Measurements from ENCODE around the gene KPTN.

The KPTN gene

DNA sequence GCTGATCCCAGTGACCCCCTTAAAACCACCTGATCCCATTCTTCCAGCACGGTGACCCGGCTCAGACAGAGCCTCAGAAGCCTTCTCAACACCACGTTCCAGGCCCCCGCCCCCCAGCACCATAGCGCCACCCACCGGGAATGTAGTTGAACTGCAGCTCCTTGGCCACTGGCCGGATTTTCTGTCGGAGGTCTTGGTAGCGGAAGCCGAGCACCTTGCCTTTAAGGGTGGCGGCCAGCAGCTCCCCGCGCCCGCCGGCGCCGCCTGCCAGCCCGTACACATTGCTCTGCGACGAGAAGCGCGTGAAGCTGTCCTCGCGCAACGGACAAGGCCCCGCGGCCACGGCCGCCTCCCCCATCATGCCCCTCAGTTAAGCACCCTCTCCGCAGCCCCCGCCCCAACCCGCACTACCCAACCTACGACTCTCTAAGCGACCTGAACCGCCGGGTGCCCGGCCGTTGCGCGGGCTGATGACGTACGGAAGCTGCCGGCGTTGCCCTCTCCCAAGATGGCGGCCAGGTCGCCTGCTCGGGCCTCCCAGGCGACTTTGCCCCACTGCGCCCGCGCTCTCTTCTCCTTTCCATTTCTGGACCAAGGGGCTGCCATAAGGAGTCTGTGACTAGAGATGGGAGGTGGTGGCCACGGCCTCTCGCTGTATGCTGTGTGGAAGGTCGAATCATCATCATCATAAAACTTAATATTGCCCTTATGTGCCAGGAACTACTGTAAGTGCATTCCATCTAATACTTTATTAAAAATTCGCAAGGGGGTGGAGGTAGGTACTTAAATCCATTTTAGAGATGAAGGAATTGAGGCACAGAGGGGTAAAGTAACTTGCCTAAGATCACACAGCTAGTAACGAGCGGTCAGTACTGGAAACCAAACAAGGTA, at the start of gene KPTN:
KPTN (minus strand) TSS at position 420 of the 891 bp plus-strand sequence; CDS start at position 361, 59 bp downstream.
- DNase-seq (ENCODE audit: low read depth) = peak; percentile 75

DNA sequence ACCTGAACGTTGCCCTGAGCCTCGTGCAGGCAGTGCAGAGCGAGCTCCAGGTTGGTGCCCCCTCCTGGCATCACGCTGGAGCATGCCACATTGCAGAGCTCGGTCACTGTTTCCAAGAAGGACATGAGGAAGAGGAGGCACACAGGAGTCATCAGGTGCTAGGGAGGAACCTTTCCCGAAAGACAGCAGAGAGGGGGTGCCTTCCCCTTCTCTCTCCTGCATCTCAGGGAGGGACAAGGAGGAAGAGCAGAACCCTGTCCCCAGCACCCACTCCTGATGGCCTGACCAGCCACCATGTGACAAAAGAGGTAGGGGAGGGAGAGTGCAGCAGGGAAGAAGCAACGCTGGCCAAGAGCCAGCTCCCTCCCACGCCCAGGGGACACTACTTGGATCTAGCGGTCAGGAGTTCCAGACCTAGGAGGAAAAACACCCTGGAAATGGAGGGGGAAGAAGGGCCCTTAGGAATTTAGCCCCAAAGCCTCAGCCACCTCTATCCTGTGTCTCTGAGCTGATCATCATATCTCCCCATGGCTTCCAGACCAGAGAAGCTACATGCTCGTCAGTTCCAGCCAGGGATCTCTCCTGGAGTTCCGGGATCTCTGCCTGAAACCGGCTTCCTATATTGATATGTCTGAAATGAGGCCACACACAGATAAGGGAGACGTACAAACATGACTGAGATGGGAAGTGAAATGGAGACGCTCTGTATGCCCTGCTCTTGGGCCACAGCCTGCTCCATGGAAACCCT, 47.8 kb upstream of the KPTN start:
- DNase-seq (ENCODE audit: low read depth) = no peak

DNA sequence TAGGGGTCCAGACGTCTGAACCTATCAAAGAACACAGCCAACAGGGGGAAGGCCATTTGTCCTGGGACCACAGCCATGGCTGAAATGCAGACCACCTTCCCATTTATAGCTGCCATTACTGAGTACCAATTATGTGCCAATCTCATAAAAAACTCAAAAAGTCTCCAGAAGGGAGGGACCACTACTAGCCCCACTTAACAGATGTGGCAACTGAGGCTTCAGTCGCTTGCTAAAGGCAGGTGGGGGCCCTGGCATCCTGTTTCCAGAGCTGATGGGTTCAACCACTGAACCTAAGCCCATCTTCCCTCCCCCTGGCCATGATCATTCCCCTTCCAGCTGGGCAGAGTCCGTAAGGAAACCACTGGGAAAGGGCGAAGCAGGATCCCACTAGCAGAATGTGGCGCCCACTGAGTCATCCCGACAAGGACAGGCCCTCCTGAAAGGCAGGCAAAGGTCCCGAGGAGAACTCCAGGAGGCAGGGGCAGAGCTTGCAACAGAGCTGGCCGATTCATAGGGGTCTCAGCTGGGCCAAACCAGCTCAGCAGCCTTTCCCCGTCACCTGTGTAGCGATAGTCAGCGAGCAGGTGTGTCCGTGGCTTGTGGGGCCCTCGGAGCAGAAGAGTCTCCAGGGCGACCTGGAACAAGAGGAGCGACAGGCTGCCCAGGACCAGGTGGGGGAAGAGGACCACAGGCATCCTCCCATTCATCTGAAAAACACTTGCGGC, 45.2 kb upstream of the KPTN start:
- no peak for DNase-seq (ENCODE audit: low read depth)

DNA sequence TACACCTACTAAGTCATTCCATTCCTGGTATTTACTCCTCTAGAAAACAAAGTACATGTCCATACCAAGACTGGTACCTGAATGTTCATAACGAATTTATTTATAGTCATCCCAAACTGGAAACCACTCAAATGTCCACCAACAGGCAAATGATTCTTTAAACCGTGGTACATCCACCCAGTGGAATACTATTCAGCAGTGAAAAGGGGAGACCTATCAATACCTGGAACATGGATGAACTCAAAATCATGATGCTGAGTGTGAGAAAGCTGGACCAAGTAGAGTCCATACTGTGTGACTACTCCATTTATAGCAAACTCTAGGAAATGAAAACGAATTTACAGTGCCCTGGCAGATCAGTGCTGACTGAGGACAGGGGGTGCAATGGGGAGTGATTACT, 42.8 kb upstream of the KPTN start:
- no peak for DNase-seq (ENCODE audit: low read depth)

DNA sequence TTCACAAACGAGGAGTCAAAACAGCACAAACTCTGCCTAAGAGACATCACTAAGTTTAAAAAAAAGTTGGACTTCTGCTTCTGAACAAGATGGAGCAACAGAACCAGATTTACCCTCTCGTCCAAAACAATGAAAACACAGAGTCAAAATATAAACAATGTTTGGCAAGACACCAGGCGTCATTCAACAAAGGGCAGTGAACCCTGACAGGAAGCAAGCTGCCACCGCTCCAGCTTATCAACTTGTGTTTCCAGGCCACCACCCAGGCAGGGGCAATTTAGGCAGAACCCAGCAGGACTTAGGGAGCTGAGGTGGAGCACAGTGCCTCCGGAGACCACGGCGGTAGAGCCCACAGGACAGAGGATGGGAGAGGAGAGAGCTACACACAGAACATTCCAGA, 39.5 kb upstream of the KPTN start:
- no peak for DNase-seq (ENCODE audit: low read depth)

DNA sequence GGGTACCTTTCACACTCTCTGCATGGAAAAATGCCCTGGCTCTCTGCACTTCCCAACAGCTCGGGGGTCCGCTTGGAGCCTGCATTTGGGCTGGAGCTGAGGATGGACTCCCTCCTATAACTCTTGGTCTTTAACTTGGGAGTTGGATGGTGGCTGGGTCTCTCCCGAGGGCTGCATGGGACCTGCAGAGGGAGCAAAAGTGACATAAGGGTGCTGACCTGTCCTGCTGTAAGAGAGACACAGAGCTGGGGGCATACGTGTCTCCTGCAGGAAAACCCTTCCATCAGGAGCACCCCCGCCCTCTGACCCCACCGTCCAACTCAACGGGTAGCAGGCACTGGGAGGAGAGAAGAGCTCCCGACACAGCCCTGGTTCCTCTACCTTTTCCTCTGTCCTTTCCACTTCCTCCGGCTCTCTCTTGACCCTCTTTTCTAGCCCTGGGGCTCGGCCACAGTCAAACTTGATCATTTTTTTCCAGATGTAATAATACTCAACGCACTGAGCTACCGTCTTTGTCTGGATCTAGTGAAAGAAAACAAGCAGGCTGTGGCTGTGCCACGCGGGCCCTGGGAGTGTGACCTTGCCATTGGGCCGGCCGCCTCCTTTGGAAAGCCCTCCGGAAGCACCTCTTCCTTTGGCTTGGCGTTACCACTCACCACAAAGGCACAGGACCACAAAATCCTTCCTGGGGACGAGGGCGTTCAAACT, 37.6 kb upstream of the KPTN start:
- DNase-seq (ENCODE audit: low read depth) = no peak

DNA sequence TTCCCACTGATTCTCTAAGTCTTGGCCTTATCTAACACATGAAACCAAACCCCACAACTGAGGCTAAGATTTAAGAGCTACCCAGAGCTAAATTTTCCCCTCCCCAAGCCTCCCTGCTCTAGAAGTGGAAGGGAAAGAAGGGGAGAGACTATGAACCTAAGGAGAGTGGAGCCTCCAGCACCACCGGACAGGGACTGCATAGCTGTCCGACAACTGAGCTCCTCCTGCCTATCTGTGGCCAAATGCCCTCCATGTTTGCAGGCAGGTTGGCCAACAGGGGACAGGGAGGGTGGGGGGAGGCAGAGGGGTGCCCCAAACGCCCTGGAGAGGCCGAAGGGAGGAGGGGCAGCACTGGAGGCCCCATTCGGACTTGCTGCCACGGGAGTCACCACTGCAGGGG, 36.8 kb upstream of the KPTN start:
- no peak for DNase-seq (ENCODE audit: low read depth)

DNA sequence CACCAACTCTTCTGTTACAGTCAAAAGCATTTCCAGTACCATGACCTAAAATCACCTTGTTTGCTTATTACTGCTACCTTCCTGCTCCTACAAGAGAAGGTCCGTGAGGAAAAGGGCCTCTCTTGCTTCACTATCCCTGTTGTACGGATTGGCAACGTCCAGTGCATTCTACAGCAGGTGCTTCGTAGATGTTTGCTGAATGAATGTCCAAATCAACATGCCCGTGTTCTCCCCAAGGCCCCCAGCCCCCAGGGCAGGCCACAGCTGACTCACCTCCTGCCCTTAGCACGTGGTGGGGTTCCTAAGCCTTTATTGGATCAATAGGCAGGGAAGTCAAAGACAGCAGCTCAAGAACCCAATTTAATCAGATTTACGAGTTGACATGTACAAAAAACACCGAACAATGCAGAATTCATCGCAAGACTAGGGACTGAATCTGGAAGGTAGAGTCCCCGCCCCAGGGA, 36.4 kb upstream of the KPTN start:
- no peak for DNase-seq (ENCODE audit: low read depth)

DNA sequence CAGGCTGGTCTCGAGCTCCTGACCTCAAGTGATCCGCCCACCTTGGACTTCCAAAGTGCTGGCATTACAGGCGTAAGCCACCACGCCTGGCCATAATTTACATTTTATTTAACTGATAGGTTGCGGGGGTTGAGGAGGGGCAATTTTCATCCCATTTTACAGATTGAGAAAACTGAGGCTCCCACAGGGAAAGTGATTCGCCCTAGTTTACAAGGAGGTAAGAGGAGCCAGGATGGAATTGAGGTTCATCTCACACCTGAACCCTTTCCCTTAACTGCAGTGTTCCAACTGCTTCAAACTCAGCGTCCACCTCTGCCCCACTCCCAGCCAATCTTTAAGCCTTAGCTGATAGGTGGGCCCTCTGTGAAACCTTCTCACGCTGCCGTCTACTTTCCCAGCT, 34.8 kb upstream of the KPTN start:
- DNase-seq (ENCODE audit: low read depth) = no peak

DNA sequence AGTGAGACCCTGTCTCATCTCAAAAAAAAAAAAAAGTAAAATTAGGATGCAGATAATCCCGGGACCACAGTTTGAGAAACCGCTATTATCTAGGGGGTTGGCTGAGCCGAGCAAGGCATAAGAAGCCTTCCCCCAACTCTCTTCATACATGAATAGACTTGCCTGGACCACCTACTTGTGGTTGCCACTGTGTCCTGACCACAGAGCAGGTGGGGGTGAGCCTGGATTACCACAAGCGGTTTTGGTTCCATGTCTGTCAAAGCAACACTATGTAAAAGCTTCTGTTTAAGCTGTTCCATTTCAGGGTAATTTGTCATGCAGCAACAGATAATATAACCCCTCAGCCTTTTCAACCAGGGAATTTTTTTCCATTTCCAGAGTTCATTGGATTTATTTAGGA, 34.1 kb upstream of the KPTN start:
- no peak for DNase-seq (ENCODE audit: low read depth)

DNA sequence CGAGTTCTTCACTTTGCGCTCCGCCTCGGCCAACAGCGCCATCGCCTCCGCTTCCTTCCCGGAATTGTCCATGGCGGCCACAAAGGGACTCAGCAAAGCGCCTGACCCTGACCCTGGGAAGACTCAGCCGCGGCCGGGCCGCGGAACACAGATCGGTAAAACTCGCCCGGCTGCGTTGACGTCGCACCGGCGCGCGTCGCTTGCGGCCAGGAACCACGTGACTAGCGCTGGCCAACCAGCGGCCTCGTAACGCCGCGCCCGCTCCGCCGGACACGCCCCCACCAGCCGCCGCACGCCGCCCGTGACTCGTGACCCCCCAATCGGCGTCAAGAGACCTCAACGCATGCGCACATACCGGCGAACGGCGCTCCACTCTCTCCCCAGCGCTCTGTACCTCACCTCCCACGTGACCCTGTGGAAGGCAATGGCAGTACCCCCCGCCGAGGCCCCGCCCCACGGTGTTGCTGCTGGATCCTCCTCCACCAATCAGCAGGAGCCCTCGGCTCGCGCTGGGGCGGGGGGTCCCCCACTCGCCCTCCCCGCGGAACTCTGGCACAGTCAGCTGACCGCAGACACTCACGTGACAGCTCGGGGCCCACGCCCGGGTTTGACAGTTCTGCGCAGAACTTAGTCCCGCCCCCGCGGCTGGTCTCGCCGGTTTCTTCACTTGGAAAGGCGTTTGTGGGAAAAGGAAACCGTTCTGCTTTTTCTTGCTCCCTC, 31.0 kb upstream of the KPTN start, which contains the start of gene NAPA:
NAPA (minus strand) TSS at position 195 of the 720 bp plus-strand sequence; CDS start at position 72, 123 bp downstream.
- peak; percentile 100 for DNase-seq (ENCODE audit: low read depth)

DNA sequence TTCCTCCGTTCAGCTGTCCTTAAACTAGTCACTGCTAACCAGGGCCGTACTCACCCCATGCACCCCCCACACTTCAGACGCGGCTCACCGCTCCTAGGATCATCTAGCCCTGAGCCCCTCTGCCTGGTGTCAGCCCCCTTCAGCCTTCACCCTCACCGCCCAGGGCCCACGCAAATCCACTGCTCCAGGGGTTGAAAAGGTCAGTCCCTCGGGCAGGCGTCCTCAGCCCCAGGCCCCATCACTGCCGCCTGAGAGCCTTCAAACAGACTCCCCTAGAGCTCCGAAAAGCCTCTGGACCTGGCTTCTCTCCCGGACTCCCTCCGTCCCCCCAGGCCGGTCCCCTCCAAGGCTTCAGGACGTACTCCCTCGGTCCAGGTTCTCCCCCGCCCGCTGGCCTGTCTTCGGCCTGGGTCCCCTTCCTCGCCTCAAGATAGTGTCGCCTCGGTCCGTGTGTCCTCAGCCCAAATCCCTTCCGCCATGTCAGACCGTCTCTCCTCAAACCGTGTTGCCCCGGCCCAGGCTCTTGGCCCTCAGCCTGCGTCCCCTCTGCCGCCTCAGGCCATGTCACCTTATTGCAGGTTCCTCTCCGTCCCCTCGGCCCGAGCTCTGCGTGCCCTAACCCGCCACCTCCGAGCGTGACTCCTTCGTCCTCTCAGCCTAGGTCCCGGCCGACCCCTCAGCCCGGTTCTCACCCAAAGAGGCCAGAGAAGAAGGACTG, 30.3 kb upstream of the KPTN start:
- DNase-seq (ENCODE audit: low read depth) = no peak

DNA sequence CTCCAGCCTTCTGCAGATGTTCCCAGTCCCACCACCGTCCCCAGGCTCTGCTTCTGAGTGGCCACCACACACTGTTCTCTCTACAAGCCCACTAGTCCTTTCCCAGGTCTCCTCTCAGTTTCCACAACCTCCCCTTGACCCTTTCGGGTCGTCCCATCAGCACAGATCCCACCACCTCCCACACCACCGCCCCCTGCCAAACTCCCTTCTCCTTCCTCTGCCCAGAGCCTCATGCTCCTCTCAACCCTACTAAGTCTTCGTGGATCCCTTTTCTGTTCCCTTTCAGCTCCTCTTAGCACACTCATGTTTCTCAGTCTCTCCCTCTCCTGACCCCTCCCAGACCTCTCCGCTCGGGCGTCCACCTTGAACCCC, 28.9 kb upstream of the KPTN start:
- DNase-seq (ENCODE audit: low read depth) = no peak

DNA sequence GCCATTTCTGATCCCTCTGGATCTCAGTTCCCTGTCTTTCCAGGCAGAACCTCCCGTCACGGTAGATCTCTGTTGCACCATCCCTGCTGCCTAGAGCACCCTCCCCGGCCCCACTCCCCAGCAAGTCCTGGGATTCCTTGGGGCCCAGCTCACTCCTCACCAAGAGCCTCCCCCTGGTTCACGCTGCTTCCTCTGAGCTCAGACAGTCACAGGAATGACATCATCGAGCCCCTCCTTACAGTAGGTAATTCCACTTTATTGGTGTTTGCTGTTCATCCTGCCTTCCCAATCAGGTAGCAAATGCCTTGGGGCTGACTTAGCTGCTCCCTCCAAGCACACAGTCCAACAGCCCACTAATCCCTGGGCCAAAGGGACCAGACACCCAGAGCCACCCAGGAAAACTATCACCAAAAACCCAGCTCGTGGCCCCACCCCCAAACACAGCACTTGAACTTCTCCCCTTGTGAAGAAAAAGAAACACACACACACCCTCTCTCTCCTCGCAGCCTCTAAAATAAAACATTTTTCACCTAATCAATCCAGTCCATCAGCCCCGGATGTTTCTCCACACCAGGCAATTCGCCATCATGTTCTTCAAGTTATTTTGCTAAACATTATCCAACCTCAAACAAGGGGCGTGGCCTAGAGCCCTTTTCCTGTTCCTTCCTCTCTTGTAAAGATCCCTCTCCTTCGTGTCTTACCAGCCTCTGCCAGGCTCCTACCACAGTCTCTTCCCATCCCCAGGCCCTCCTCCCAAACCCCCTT, 28.3 kb upstream of the KPTN start:
- DNase-seq (ENCODE audit: low read depth) = no peak

DNA sequence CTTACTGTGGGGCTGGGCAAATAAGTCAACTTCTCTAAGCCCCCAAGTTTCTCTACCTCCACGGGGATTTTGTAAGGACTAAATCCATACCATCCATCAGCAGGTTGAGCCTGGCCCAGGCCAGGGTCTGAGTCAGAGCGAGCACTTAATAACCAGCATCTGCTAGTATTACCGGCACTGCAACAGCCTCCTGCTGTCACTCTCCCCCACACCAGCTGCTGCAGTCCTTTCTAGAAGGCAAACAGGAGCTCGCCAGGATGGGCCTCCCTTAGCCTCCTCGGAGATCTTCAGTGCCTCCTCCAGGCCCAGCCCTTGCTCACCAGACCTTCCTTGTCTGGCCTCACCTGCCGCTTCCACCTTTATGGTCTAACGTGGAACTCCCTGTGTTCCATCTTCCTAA, 27.7 kb upstream of the KPTN start:
- no peak for DNase-seq (ENCODE audit: low read depth)

DNA sequence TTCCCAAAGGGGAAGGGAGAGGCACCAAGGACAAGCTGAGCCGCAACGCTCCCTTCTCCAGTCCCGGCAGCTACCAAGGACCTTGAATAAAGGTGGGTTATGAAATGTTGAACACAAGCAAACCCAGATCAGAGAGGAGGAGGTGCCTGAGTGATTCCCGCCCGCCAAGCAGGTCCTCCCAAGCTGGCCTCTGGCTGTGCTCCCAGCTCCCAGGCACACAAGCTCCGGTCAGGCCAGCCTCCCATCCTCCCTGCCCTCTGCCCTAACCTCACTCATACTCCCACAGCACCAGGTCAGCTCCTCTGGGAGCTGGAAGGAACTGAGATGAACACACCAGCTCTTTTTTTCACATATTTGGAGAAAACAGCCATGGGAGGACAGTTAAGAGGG, 27.1 kb upstream of the KPTN start:
- no peak for DNase-seq (ENCODE audit: low read depth)

DNA sequence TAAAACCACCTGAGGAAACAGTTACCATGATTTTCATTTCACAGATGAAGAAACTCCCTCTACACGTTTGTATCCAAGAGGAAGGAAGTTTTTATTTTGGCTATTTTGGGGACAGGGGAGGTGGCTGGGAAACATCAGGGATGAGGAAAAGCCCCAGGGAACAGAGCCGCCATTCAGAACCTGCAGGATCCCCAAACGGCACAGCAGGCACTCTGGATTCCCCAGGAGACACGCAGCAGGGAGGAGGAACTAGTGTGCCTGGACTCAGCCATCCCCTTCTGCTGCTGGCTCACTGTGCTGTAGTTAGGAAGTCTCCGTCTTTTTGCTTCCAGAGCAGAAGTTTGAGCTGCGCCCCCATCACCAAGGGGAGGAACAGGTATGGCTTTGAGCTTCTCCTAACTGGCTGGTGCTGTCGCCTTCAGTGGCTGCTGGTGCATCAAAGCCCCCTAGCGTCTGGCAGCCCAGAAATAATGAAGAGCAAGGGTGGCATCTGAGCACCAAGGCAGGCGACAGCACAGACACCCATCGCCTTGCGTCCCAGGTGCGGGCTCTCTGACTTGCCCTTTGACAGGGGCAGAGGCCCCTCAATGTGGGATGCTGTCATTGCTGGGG, 26.6 kb upstream of the KPTN start:
- DNase-seq (ENCODE audit: low read depth) = no peak

DNA sequence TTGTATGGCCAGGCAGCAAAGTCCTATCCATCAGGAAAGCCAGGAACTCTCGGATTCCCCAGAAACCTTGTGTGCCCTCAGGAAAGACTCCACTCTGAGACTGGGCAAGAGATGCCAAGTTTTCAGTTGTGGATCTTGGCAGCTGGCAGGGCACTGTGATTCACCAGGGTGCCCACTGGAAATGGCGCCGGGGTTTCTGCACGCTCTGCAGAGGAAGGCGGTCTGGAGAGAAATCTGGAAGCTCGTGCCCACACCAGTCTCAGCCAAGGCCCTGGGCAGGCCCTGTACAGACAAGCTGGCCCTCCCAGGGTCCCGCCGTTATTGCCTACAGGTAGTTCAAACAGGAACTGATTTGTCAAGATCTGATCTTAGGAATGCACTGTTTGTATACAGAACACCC, 26.0 kb upstream of the KPTN start:
- no peak for DNase-seq (ENCODE audit: low read depth)

DNA sequence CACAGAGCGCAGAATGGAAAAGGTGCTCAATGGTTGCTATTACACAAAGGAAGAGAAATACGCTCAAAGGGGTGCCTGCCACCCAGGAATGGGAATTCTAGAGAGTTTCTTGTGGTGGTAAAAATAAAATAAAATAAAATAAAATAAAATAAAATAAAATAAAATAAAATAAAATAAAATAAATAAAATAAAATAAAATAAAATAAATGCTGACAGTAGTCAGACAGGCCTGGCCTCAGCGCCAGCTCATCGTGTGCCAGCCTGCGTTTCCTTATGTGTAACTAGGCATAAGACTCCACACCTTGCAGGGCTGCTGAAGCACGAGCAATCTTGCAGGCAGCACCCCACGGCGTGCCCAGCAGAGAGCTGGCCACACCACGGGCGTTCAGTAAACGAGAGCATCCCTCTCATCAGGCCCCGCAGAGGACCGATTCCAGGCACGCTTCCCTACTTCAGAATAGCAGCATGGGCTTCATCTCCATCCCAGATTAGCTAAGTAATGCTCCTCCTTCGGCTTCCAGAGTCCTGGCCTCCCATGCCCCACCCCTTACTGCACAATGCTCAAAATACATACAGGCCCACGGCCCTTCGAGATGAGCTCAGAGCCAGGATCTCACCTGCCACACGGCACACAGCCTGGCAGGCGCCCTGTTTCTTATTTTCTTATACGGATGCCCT, 25.3 kb upstream of the KPTN start:
- DNase-seq (ENCODE audit: low read depth) = no peak
